GM19193 (cell line): ENCODE results near the gene NEK7.

Source experiments
- POLR2A ChIP-seq: IDR thresholded peaks from 4 replicates; pipeline ENCODE4 v1.6.1; 2011; ENCODE audit not compliant: insufficient read depth, insufficient read length; ENCODE audit errors: extremely low read depth

Gene NEK7

GRCh38 chr1:198270273-198270828 lies 113.6 kb downstream of the NEK7 start:
- no peak for TF ChIP-seq POLR2A

- no peak for TF ChIP-seq POLR2A
Observed at GRCh38 chr1:198271467-198271866, 114.7 kb downstream of the NEK7 start.

- no peak for TF ChIP-seq POLR2A
Observed at GRCh38 chr1:198272492-198272891, 115.7 kb downstream of the NEK7 start.

- no peak for TF ChIP-seq POLR2A
Observed at GRCh38 chr1:198273748-198274295, 117.0 kb downstream of the NEK7 start.

GRCh38 chr1:198275597-198275996 lies 118.8 kb downstream of the NEK7 start:
- no peak for TF ChIP-seq POLR2A

- TF ChIP-seq POLR2A: no peak
Observed at GRCh38 chr1:198276241-198276640, 119.4 kb downstream of the NEK7 start.

GRCh38 chr1:198278943-198279342 lies 122.1 kb downstream of the NEK7 start:
- no peak for TF ChIP-seq POLR2A

GRCh38 chr1:198280080-198280479 lies 123.3 kb downstream of the NEK7 start:
- no peak for TF ChIP-seq POLR2A

GRCh38 chr1:198281911-198282310 lies 125.1 kb downstream of the NEK7 start:
- TF ChIP-seq POLR2A: no peak

GRCh38 chr1:198283222-198283621 lies 126.4 kb downstream of the NEK7 start:
- TF ChIP-seq POLR2A: no peak

- TF ChIP-seq POLR2A: no peak
Observed at GRCh38 chr1:198287916-198288315, 131.1 kb downstream of the NEK7 start.

GRCh38 chr1:198290089-198290683 lies 133.4 kb downstream of the NEK7 start:
- TF ChIP-seq POLR2A: no peak

- no peak for TF ChIP-seq POLR2A
Observed at GRCh38 chr1:198291036-198291435, 134.2 kb downstream of the NEK7 start.

GRCh38 chr1:198291924-198292323 lies 135.1 kb downstream of the NEK7 start:
- TF ChIP-seq POLR2A: no peak

- TF ChIP-seq POLR2A: no peak
Observed at GRCh38 chr1:198295225-198295624, 138.4 kb downstream of the NEK7 start.

GRCh38 chr1:198295971-198296370 lies 139.2 kb downstream of the NEK7 start:
- no peak for TF ChIP-seq POLR2A
